K562 (cell line): ENCODE measurements around the gene PIK3CG. TPM values are rescaled to one million over a fixed set of nuclear protein-coding genes. Genes with fewer than 3 reads are reported as not detected.
A peak's percentile ranks its signal among the peaks of the same experiment; 100 is the strongest.

Source experiments
- CBX8 ChIP-seq: fragments of 200-600 bp; sonication (generic); IDR thresholded peaks from 2 replicates; pipeline ENCODE4 v1.6.1; 2012; ENCODE audit warnings: borderline replicate concordance, mixed run types, low read depth, mild to moderate bottlenecking, moderate library complexity, mixed read lengths, low read length, control low read depth, inconsistent platforms; ENCODE audit not compliant: poor library complexity, severe bottlenecking; ENCODE audit errors: extremely low read depth
- CTCF ChIP-seq, 3 experiments: IDR thresholded peaks in 2 of 3; conservative IDR thresholded peaks in 1 of 3; 2 replicates each; pipeline ENCODE4 v1.5.1; 2011 to 2012; ENCODE audit warnings: low read length in 3 of 3, mild to moderate bottlenecking in 3 of 3, control low read depth in 2 of 3, improper control_type of control experiment in 1 of 3, inconsistent platforms in 1 of 3, low read depth in 1 of 3, mixed read lengths in 1 of 3, moderate library complexity in 1 of 3; ENCODE audit not compliant: insufficient read depth in 2 of 3
- E2F6 ChIP-seq, 2 experiments: IDR thresholded peaks; 2 replicates each; pipeline ENCODE4 v1.6.1; 2011; ENCODE audit warnings: borderline replicate concordance in 1 of 2, control low read depth in 1 of 2, low read depth in 1 of 2, low read length in 1 of 2, mild to moderate bottlenecking in 1 of 2, mixed read lengths in 1 of 2, moderate library complexity in 1 of 2; ENCODE audit not compliant: insufficient read depth in 1 of 2, insufficient read length in 1 of 2, poor library complexity in 1 of 2, severe bottlenecking in 1 of 2; ENCODE audit errors: extremely low read depth in 1 of 2
- EP300 ChIP-seq: IDR thresholded peaks from 2 replicates; pipeline ENCODE4 v1.6.1; 2012; ENCODE audit warnings: low read length, improper control_type of control experiment
- FOXK2 ChIP-seq, 2 experiments: fragments of 450-650 bp; IDR thresholded peaks in 1 of 2; conservative IDR thresholded peaks in 1 of 2; 2 replicates each; pipeline ENCODE4 v1.6.1; 2016; ENCODE audit warnings: low read depth in 2 of 2, mild to moderate bottlenecking in 1 of 2
- U2AF1 ChIP-seq: fragments of 200-400 bp; formaldehyde crosslinking; optimal IDR thresholded peaks from 2 replicates; pipeline ENCODE3; 2017; ENCODE audit warnings: mild to moderate bottlenecking, low read depth, low read length, moderate library complexity
- ZNF609 ChIP-seq: sonication (generic); formaldehyde crosslinking; IDR thresholded peaks from 2 replicates; pipeline ENCODE4 v1.8.1; 2023; ENCODE audit warnings: missing genetic modification reagents, mild to moderate bottlenecking, borderline replicate concordance
- ZNF778 ChIP-seq: fragments of 450-650 bp; formaldehyde crosslinking; IDR thresholded peaks from 2 replicates; pipeline ENCODE4 v1.4.0; 2020; ENCODE audit warnings: mild to moderate bottlenecking, moderate library complexity
- ZNF785 ChIP-seq: fragments of 250-450 bp; sonication (Bioruptor Pico); IDR thresholded peaks from 2 replicates; pipeline ENCODE4 v1.4.0; 2020; ENCODE audit warnings: mild to moderate bottlenecking
- polyA plus RNA-seq, 8 experiments: library from polyadenylated mRNA; depleted of rRNA in 4 of 8; stranded (reverse) in 5 of 8; unstranded in 3 of 8; fragments of >200 nt; fragmentation: Nextera tagmentation in 2 of 8; fragmentation: Illumina TruSeq in 1 of 8; extraction: Ambion mirVana in 2 of 8; extraction: Trizol in 1 of 8; gene quantifications; 2 replicates each; pipeline versions ENCODE4 v1.2.1 to v1.2.3, GENCODE V29; 2011 to 2014; ENCODE audit warnings: inconsistent platforms in 1 of 8, missing spikeins in 1 of 8
- total RNA-seq, 7 experiments: library from RNA; depleted of rRNA in 6 of 7; stranded (reverse); fragments of >200 nt in 6 of 7; fragmentation: Illumina TruSeq in 2 of 7; extraction: Trizol in 2 of 7; gene quantifications; 2 replicates each; pipeline versions ENCODE4 v1.2.1 to v1.2.3, GENCODE V29; 2011 to 2021; ENCODE audit warnings: low replicate concordance in 1 of 7

The PIK3CG gene
- total and polyA plus RNA-seq, 9 of the 15 experiments (the other 6 are each of a cell fraction or from before 2014, with no cell fraction given), result 5.3 to 42.5 (median 29.0) TPM

- TF ChIP-seq ZNF609 (CRISPR knock-in tag) (no peak), FOXK2 (conservative IDR thresholded peaks at IDR 0.05 in 1 of 2, IDR thresholded peaks at IDR 0.05 in 1 of 2; ENCODE audit: low read depth in 2 of 2) (no peak), E2F6 (IDR thresholded peaks at IDR 0.05; ENCODE audit: borderline replicate concordance in 1 of 2, extremely low read depth in 1 of 2, insufficient read depth in 1 of 2, insufficient read length in 1 of 2, low read depth in 1 of 2, low read length in 1 of 2, poor library complexity in 1 of 2, severe bottlenecking in 1 of 2) (no peak), CBX8 (no peak), CTCF (IDR thresholded peaks at IDR 0.05 in 2 of 3, conservative IDR thresholded peaks at IDR 0.05 in 1 of 3; ENCODE audit: insufficient read depth in 2 of 3, low read depth in 1 of 3, low read length in 3 of 3) (peak in 2 of 3 experiments; percentile 24 to 33; a peak in 3 of 6 replicates), ZNF785 (CRISPR knock-in tag) (no peak), U2AF1 (no peak), ZNF778 (CRISPR knock-in tag) (no peak), EP300 (no peak)
These were observed 26.7 kb downstream of the PIK3CG start (continued) for GRCh38 chr7:106891548-106892410.
